Parathyroid adenoma (tissue), 2 donors: ENCODE measurements around the gene CHCHD3.

Experiments
- H2AFZ ChIP-seq: fragments of 300-600 bp; sonication (generic); one replicate; pipeline ENCODE4 v1.7.0; 2017; ENCODE audit warnings: antibody characterized with exemption, mild to moderate bottlenecking
- H3K27ac ChIP-seq: fragments of 300-600 bp; sonication (generic); one replicate; pipeline ENCODE4 v1.7.0; 2017
- H3K27me3 ChIP-seq: fragments of 300-600 bp; sonication (generic); one replicate; pipeline ENCODE4 v1.7.0; 2017; ENCODE audit warnings: low read length; ENCODE audit not compliant: control insufficient read depth, insufficient read depth
- H3K36me3 ChIP-seq: fragments of 300-600 bp; sonication (generic); one replicate; pipeline ENCODE4 v1.7.0; 2017; ENCODE audit warnings: low read length; ENCODE audit not compliant: control insufficient read depth, insufficient read depth
- H3K4me1 ChIP-seq: fragments of 300-600 bp; sonication (generic); one replicate; pipeline ENCODE4 v1.7.0; 2017; ENCODE audit warnings: control low read depth
- H3K4me2 ChIP-seq: fragments of 300-600 bp; sonication (generic); one replicate; pipeline ENCODE4 v1.7.0; 2017; ENCODE audit warnings: low read length
- H3K4me3 ChIP-seq: fragments of 300-600 bp; sonication (generic); one replicate; pipeline ENCODE4 v1.7.0; 2017; ENCODE audit warnings: low read depth, low read length
- H3K79me2 ChIP-seq: fragments of 300-600 bp; sonication (generic); one replicate; pipeline ENCODE4 v1.7.0; 2017; ENCODE audit warnings: control low read depth
- H3K9ac ChIP-seq: fragments of 300-600 bp; sonication (generic); one replicate; pipeline ENCODE4 v1.7.0; 2017; ENCODE audit warnings: mild to moderate bottlenecking
- H3K9me3 ChIP-seq: fragments of 300-600 bp; sonication (generic); one replicate; pipeline ENCODE4 v1.7.0; 2017; ENCODE audit warnings: low read length; ENCODE audit not compliant: control insufficient read depth
- TF ChIP-seq, protein P1 (sequence below): fragments of 300-600 bp; sonication (generic); IDR thresholded peaks from one replicate; pipeline ENCODE4 v1.7.0; 2017; ENCODE audit warnings: antibody characterized with exemption, mild to moderate bottlenecking
- donor health status: primary hyperparathyroidism.

Gene CHCHD3

DNA sequence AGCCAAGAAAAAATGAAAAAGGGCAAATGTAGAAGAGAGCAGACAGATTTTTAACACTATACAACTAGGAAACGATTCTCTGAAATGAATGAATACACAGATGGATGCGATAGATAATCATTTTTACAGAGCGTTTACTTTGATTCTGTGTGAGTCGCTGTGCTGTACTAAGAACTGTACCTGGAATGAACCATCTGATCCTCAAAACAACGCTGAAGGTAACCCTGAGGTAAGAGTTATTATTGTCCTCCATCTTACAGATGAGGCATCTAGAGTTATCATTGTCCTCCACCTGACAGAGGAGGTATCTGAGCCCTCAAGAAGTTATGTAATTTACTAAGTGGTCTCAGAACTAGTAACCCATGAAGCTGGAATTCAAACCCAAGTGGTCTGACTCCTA, 80.2 kb downstream of the CHCHD3 start:
- H3K9ac ChIP-seq, result no peak overlapping the region
- TF ChIP-seq, protein P1, sequence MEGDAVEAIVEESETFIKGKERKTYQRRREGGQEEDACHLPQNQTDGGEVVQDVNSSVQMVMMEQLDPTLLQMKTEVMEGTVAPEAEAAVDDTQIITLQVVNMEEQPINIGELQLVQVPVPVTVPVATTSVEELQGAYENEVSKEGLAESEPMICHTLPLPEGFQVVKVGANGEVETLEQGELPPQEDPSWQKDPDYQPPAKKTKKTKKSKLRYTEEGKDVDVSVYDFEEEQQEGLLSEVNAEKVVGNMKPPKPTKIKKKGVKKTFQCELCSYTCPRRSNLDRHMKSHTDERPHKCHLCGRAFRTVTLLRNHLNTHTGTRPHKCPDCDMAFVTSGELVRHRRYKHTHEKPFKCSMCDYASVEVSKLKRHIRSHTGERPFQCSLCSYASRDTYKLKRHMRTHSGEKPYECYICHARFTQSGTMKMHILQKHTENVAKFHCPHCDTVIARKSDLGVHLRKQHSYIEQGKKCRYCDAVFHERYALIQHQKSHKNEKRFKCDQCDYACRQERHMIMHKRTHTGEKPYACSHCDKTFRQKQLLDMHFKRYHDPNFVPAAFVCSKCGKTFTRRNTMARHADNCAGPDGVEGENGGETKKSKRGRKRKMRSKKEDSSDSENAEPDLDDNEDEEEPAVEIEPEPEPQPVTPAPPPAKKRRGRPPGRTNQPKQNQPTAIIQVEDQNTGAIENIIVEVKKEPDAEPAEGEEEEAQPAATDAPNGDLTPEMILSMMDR, result no peak
- H3K36me3 ChIP-seq, result no peaks in the 10 kb centered on the region
- H3K27ac ChIP-seq, result no peak overlapping the region
- H3K27me3 ChIP-seq, result no peaks in the 10 kb centered on the region
- H3K4me2 ChIP-seq, result no peak overlapping the region
- H3K4me3 ChIP-seq, result no peak overlapping the region
- H3K79me2 ChIP-seq, result peaks cover 17% of the 10 kb centered on the region
- no peaks in the 10 kb centered on the region for H3K9me3 ChIP-seq
- no peak overlapping the region for H2AFZ ChIP-seq
- peaks cover 8% of the 10 kb centered on the region for H3K4me1 ChIP-seq

DNA sequence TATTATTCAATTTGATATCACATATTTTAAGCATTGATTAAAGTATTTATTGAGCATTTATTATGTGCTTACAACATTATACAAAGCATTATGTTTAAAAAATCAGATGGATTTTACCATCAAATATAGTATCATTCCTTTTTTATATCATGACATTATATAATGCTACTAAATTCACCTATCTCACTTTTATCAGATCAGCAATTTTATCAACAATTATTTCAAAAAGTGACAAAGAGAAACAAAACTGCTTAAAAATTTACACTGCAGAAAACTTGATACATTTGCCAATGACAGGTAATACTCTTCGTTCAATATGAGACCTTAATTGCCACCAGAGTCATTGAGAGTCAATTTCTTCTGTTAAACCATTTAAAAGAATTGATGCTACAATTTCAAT, 82.0 kb downstream of the CHCHD3 start:
- H2AFZ ChIP-seq, result no peak overlapping the region
- TF ChIP-seq, protein P1, result no peak
- no peaks in the 10 kb centered on the region for H3K27me3 ChIP-seq
- peaks cover 15% of the 10 kb centered on the region for H3K79me2 ChIP-seq
- no peak overlapping the region for H3K4me2 ChIP-seq
- H3K36me3 ChIP-seq, result no peaks in the 10 kb centered on the region
- H3K4me1 ChIP-seq, result peaks cover 8% of the 10 kb centered on the region
- no peak overlapping the region for H3K9ac ChIP-seq
- H3K27ac ChIP-seq, result no peak overlapping the region
- H3K4me3 ChIP-seq, result no peak overlapping the region
- no peaks in the 10 kb centered on the region for H3K9me3 ChIP-seq

DNA sequence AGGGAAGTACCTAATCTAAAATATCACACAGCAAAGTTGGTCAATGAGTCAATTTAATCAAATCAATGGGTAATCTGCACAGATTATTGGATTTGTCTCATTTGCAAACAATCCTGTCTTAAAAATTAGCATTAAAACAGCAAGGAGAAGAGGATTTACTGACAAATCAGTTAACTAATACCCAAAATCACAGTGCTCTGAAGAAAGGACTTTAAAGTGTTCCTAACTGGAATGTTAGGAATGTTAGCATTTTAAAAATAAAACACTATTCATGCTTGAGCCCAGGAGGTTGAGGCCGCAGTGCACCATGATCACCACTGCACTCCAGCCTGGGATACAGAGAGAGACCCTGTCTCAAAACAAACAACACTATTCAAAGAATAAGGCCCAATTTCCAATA, 83.1 kb downstream of the CHCHD3 start:
- peaks cover 8% of the 10 kb centered on the region for H3K4me1 ChIP-seq
- no peaks in the 10 kb centered on the region for H3K36me3 ChIP-seq
- H3K4me3 ChIP-seq, result no peak overlapping the region
- no peak overlapping the region for H3K27ac ChIP-seq
- H3K79me2 ChIP-seq, result peaks cover 15% of the 10 kb centered on the region
- H2AFZ ChIP-seq, result no peak overlapping the region
- no peaks in the 10 kb centered on the region for H3K27me3 ChIP-seq
- H3K4me2 ChIP-seq, result no peak overlapping the region
- H3K9me3 ChIP-seq, result no peaks in the 10 kb centered on the region
- no peak overlapping the region for H3K9ac ChIP-seq
- TF ChIP-seq, protein P1, result no peak

DNA sequence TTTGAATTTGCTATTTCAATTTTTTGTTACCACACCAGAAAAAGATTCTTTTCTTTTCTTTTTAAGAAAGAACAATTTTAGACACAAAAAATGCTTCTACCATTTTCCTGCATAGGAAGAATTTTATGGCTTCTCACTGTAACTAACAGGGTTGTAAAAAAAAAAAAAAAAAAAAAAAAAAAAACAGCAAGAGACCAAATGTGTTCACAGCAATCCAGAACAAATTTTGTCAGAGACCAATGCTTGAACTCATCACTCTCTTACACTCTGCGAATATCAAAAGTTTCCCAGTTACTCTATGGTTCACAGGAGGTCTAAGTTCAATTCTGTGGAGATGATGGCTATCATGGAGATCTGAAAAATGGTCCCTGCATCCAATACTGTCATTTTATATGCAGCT, 84.4 kb downstream of the CHCHD3 start:
- H3K27ac ChIP-seq, result no peak overlapping the region
- H3K9me3 ChIP-seq, result no peaks in the 10 kb centered on the region
- H3K4me1 ChIP-seq, result peaks cover 8% of the 10 kb centered on the region
- no peak overlapping the region for H3K4me2 ChIP-seq
- no peaks in the 10 kb centered on the region for H3K27me3 ChIP-seq
- H3K4me3 ChIP-seq, result no peak overlapping the region
- TF ChIP-seq, protein P1, result no peak
- H3K79me2 ChIP-seq, result peaks cover 15% of the 10 kb centered on the region
- H3K9ac ChIP-seq, result no peak overlapping the region
- no peak overlapping the region for H2AFZ ChIP-seq
- no peaks in the 10 kb centered on the region for H3K36me3 ChIP-seq

DNA sequence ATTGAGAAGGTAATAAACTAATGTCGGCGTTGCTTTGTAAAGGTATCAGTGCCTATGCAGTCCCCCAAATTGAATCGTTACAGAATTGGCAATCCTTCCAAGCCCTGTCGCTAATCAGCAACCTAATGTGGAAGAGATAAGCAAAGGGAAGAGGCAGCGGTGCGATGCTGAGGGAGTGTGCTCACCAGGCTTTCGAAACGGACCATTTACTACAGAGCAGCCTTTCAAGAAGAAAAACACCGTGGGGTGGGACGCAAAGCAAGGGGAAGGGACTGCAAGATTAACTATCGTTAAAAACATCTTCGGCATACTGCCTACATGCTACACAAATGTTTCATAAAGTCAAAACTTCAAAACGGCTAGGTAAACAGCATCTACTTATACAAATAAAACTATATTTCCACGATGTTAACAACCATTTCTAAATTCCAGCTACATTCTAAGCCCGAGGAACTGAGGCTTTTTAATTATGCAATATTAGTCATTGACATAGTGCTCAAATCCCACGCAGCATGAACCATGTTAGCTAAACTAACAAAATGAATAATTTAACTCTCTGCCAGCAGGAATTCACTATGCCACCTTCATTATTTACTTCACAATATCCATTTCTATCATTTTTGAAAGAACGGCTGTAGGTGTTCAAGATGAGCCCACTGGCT, 85.2 kb downstream of the CHCHD3 start:
- Histone ChIP-seq H3K4me1 (peaks cover 9% of the 10 kb centered on the region), H3K27me3 (no peaks in the 10 kb centered on the region), H3K9me3 (no peaks in the 10 kb centered on the region), H3K27ac (no peak overlapping the region), H3K36me3 (no peaks in the 10 kb centered on the region), H2AFZ (no peak overlapping the region), H3K4me2 (no peak overlapping the region), H3K4me3 (no peak overlapping the region), H3K79me2 (peaks cover 18% of the 10 kb centered on the region), H3K9ac (no peak overlapping the region)
- TF ChIP-seq, protein P1, result no peak
